Eye (tissue), 1 donor: ENCODE data around the gene MSI1.

Experiments used
- DNase-seq: peaks from one replicate; pipeline ENCODE4 v3.0.0-alpha.2; 2015

The MSI1 gene

GRCh38 chr12:120317224-120318105 lies 51.5 kb downstream of the MSI1 start:
- peak; percentile 99 for DNase-seq

- no peak for DNase-seq
Measured at GRCh38 chr12:120316798-120317223, 52.2 kb downstream of the MSI1 start.

GRCh38 chr12:120314220-120314619 lies 54.7 kb downstream of the MSI1 start:
- no peak for DNase-seq

- DNase-seq: peak; percentile 99
Measured at GRCh38 chr12:120301962-120302815, 66.8 kb downstream of the MSI1 start, which contains the start of gene SIRT4. SIRT4 (plus strand) TSS chr12:120302321; CDS start chr12:120303562, 1,241 bp downstream.

GRCh38 chr12:120292661-120293531 lies 76.1 kb downstream of the MSI1 start, which contains the start of gene RNU4-1:
RNU4-1 (minus strand) TSS chr12:120293237.
- DNase-seq: peak; percentile 97

GRCh38 chr12:120292411-120292660 lies 76.6 kb downstream of the MSI1 start:
- DNase-seq: no peak
